Hindlimb muscle (tissue), 1 donor: ENCODE measurements around the gene C6orf15. TPM values are rescaled to one million over a fixed set of nuclear protein-coding genes. Genes with fewer than 3 reads are reported as not detected.
"Not testable (repeated sequence)": the region's sequence is repeated elsewhere in the genome, so short reads cannot be mapped to it uniquely, and the experiment has no call there.

Experiments
- DNase-seq: peaks from one replicate; pipeline ENCODE4 v3.0.0-alpha.2; 2013
- polyA plus RNA-seq: library from polyadenylated mRNA; unstranded; fragments of 120-200 nt; gene quantifications from one replicate; pipeline ENCODE4 v1.2.1, GENCODE V29; 2013; ENCODE audit not compliant: insufficient read length

C6orf15 gene
- polyA plus RNA-seq, 1 donor = not detected

- DNase-seq = not testable (repeated sequence)
Measured at GRCh38 chr6:31067891-31068668, 44.3 kb downstream of the C6orf15 start.

- DNase-seq = not testable (repeated sequence)
Measured at GRCh38 chr6:31067028-31067427, 45.3 kb downstream of the C6orf15 start.

- DNase-seq = no peak
Measured at GRCh38 chr6:31065556-31065955, 46.8 kb downstream of the C6orf15 start.

GRCh38 chr6:31063906-31064435 lies 48.4 kb downstream of the C6orf15 start:
- no peak for DNase-seq

Other genes starting within 250 kb of the C6orf15 start
- 86.4 TPM for gene DDR1, start 228.1 kb downstream of the C6orf15 start, polyA plus RNA-seq
- gene GTF2H4, start 204.4 kb downstream of the C6orf15 start, polyA plus RNA-seq = 19.9 TPM
- 37.2 TPM for gene VARS2, start 198.3 kb downstream of the C6orf15 start, polyA plus RNA-seq
- not detected for gene SFTA2, start 180.4 kb downstream of the C6orf15 start, polyA plus RNA-seq
- gene MUCL3, start 171.6 kb downstream of the C6orf15 start, polyA plus RNA-seq = not detected
- gene MUC21, start 128.9 kb downstream of the C6orf15 start, polyA plus RNA-seq = not detected
- gene MUC22, start 102.1 kb downstream of the C6orf15 start, polyA plus RNA-seq = not detected
- 0.85 TPM for gene PSORS1C1, start 2.2 kb upstream of the C6orf15 start, polyA plus RNA-seq
- gene CDSN, start 7.9 kb upstream of the C6orf15 start, polyA plus RNA-seq = not detected
- not detected for gene PSORS1C2, start 26.5 kb upstream of the C6orf15 start, polyA plus RNA-seq
- 14.5 TPM for gene CCHCR1, start 45.2 kb upstream of the C6orf15 start, polyA plus RNA-seq
- 10.0 TPM for gene TCF19, start 46.0 kb upstream of the C6orf15 start, polyA plus RNA-seq
- 0.85 TPM for gene POU5F1, start 58.1 kb upstream of the C6orf15 start, polyA plus RNA-seq
- gene HLA-C, start 159.5 kb upstream of the C6orf15 start, polyA plus RNA-seq = 69.3 TPM
- 119 TPM for gene HLA-B, start 244.6 kb upstream of the C6orf15 start, polyA plus RNA-seq